HG03103 (cell line): ENCODE measurements around the gene AHRR.
"Not testable (repeated sequence)": the region's sequence is repeated elsewhere in the genome, so short reads cannot be mapped to it uniquely, and the experiment has no call there.

ENCODE experiments used
- ATAC-seq: cut with Tn5 transposase; IDR thresholded peaks from one replicate; pipeline ENCODE4 v1.9.1; 2021; ENCODE audit warnings: low read depth; ENCODE audit not compliant: unreplicated experiment

AHRR gene

DNA sequence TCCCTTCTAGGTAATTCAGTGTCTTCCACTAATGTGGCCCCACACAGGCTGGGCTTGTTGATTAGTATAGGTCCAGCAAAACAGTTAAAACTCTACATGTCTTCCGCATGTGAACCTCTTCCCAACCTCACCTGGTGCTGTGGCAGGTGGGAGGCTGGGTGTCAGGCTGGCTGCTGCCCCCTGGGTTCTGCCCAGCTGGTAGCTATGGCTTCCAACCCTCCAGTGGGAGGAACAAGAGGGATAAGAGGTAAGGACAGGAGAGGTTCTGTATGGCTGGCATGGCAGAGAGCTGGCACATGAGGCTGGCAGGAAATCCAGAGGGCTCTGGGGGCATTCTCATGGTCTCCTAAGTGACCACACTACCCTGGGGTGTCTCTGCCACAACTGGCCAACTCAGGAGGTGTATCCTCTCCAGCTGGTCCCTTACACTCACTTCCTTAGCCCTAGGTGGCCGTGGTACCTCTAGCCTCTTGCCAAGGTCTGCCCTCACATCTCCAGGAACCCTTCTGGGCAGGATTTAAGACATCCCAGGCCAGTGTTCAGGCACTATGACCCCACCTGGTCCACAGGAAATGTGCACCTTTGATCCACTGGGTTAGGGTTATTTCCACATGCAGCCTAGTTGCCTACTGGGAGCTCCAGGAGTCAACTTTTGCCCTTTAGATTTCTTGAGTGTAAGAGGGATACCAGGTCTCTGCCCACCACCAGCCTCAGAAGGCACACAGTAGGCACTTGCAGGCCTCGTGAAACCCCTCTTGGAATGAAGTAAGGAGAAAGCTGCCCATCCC, 41.7 kb downstream of the AHRR start:
- no peak for ATAC-seq

DNA sequence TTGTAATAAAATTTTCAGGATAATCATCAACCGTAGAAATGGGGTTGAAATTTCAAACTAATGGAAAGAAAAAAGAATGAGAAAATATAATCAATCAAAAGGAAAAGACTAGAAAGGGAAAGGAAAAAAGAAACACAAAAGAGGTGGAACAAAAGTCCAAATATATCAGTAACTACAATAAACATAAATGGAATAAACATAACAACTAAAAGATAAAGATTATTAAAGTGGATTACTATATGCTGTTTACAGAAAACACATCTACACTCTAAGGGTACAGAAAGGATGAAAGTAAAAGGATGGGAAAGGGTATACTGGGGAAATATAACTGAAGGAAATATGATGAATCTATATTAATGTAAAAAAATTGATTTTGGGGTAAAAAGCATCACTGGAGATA, 43.0 kb downstream of the AHRR start:
- no peak for ATAC-seq

DNA sequence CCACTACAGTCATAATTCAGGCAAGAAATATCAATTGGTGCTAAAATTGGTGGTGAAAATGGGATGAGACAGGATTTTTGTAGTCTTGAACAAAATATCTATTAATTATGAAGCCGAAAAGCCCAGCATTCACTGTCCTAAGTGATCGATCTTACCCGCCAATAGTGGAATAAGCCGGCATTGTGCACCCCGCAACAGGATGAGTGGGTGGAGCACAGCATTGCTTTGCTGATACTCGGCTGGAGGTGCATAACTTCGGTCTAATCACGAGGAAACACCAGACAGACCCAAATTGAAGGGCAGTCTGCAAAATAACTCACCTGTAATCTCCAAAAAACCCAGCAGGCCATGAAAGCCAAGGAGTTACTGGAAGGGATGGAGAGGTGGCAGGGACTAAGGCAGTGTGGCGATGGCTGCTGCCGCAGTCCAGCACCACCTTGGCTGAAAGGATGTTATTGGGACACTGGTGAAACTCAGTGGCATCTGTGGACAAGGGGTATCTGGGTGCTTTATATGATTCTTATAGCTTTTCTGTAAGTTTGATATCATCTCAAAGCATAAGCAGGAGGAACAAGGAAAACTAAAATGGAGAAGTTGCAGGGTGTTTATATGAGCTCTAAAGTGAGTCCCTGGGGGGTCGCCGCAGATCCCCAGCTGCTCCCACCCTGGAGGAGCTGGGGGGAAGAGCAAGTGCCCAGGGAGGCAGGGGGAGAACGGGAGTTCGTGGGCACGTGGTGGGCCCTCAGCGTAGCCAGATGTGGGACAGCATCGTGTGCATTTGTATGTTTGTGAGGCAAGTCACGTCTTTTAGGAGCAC, 45.2 kb downstream of the AHRR start:
- no peak for ATAC-seq

DNA sequence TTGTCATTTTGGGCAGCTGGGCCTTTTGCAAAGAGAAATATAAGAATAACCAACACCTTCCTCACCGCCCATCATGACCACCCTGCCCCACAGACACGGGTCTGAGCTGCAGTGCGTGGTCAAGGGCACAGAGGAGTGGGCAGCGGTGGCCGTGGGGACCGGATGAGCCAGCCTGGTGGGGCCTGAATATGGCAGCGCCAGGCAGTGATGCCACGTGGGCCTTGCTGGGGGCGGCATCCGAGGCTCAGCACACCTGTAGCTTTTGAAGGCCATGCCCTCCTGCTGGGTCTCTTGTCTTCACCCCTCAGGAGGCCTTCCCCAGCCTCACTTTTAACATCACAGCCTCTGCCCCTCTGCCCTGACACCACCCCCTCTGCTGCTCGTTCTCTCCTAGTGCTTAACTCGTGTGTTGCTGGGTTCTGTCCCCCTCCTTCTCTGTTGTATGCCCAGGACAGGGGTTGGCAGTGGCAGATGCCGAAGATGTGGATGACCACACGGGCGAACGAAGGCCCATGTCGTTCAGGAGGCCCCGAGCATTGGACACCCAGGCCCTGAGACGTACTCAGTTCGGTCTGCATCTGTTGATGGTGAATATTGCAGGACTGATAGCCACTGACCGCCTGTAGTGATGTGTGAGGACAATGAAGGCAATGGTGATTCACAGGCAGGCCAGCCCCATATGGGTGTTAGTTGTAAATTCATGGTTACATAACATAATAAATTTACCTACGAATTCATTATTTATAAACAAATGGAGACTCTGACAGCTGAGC, 46.0 kb downstream of the AHRR start:
- no peak for ATAC-seq

DNA sequence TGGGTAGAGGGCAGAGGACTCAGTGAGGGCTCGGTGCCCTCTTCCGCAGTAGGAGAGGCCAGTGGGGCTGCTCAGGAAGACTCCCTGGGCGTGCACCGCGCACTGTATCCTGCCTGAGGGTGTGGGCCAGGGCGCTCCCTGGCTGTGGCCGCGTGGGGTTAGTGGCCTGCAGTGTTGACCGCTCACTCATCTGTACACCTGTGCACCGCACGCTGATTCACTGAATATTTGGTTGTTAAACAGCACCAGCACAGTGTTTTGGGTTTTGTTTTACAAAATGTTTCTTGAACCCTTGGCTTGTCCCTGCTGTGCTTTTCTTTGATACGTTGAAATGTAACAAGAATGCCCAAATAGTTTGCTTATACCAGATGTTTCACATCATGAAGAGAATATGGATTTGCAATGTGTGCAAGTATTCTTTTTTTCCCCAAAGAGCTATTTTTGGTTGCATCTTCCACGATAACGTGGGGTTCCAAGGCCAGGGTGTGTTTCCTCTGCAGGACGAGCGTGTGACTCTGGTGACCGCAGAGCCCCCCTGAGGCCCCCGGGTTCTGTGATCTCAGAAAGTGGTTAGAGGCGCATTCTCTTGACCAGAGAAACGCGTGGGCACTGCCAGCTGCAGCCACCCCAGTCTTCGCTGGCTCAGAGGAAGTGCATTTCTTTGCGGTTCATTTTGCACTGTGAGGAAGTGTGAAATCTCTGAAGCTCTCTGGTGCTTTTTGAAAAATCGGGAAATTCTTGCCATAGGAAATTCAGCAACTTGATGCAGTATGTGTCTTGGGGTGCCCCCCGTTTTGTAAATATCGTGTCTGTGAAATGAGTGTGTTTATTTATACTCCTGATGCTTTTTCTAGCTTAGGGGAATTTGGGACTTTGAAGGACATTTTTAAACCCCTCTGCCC, 46.9 kb downstream of the AHRR start:
- ATAC-seq: peak; percentile 37

DNA sequence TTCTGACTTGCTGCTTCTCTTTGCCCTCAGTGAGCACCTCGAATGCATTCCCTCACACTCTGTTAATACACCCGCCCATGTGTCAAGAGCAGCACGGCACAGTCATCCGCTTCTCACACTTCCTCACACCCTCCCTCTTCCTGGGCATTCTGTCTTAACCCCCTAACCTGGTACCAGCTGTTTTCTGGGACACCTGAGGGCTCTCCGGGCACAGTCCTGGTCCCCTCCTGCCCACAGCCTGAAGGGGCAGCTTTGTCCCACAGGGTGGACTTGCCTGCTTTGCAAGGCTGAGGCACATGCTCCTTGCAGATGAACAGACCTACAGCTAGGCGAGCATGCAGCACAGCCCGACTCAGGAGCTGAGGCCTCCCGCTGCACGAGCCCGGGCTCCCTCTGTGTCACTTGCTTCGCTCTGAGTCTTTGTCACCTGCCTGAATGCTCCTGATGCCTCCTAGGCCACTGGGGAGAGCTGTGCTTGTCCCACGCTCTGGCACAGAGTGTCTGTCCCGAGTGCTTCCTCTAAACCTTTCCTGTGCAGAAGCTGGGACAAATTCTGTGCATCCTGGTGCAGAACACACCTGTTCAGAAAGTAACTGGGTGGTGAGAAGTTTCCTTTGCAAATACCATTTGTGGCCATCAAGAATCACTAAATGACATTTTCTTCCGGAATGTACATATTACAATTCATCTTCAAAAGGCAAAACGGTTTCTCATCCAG, 47.8 kb downstream of the AHRR start:
- ATAC-seq: no peak

DNA sequence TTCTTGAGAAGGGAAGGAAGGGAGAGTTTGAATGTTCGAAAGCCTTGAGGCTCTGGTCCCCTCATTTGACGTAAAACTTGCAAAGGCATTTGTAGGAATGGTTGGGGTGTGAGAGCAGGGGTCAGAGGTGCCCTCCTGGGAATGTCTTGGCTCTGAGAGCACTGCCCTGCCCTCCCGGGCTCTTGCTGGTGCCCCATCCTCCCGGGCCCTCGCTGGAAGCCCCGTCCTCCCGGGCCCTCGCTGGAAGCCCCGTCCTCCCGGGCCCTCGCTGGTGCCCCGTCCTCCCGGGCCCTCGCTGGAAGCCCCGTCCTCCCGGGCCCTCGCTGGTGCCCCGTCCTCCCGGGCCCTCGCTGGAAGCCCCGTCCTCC, 48.3 kb downstream of the AHRR start:
- not testable (repeated sequence) for ATAC-seq

DNA sequence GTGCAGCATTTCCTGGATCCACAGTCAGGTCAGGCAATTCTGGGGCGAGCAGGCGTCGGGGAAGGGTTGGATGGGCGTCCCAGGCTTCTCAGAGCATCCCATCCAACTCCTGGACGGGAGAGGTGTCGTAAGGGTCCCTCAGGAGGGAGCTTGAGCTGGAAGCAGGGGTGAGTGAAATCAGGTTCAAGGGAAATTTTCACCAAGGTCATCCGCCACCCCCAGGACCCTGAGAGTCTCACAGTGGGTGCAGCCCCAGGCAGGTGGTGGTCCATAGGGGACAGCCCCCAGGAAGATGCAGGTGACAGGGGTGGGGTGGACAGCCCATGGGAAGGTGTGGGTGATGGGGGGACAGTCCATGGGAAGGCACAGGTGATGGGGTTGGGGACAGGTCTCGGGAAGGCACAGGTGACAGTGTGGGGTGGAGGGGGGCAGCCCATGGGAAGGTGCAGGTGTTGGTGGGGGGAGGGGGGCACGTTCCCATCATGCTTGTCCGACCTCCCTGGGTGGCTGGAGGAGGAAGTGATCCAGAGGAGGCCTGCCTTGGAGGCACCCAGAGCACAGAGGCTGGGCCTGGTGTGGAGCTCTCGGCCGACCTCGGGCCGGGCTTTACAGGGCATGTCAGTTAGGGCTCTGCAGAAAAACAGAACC, 48.9 kb downstream of the AHRR start:
- ATAC-seq: no peak

DNA sequence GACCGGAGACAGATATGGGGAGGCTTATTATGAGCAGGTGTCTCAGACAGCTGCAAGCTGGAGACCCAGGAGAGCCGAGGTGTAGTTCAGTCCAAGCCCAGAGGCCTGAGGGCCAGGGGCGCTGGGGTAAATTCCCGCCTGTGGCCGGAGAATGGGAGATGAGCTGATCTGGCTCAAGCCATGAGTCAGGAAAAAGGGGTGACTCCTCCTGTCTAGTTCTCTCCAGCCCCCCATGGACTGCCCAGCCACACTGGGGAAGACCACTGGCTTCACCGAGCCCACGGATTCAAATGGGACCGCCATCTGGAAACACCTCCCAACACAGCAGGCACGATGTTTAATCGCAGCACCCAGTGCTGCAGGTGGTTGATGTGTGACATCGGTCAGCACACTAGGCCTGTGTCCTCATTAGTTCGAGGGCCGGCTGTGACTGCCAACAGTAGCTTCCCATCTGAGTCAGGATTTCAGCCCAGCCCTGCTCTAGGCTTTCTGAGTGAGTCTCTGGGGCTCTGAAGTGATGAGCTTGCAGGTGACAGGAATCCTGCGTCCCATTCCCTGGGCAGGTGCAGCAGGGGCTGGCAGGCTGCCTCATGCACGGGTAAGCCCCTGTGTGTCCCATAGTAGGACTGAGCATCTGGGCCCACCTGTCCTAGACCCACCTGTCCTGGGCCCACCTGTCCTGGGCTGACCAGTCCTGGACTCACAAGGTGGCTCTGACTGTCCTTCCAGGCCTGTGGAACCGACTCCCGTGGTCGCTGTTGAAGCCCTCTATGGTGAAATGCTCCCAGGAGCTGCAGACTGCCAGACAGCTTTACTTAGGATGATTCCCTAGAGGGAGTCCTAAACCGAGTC, 49.7 kb downstream of the AHRR start:
- no peak for ATAC-seq

DNA sequence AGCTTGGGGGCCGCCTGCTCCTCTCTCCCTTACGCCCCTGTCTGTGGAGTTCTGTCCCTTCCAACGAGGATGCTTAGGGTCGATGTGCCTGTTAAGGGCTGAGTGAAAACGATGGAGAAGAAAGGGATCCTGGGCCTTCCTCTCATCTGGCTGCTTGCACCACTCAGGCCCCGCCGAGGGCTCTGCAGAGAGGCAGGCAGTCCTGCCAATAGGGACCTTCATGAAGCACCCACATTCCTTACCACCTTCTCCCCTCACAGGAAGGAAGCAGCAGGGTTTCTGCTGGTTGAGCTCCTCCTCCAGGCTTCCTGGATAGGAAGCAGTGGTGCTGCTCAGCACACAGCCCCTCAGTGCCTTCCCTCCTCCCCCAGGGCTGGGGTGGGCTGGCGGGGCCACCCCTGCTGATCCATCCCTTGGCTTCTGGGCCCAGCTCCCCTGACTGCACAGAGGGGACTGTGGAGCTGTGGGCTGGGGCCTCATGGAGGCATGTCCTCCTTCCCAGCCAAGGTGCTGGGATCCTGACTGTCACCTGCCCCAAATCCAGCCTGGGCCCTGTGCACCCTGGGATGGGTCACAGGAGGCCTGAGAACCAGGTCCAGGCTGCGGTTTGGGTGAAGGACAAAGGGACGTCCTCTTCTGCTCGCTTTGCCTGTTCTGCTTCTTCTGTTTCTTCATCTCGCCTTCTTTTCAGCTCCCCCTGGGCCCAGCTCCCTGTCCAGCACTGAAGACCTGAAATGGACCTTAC, 50.5 kb downstream of the AHRR start:
- no peak for ATAC-seq

DNA sequence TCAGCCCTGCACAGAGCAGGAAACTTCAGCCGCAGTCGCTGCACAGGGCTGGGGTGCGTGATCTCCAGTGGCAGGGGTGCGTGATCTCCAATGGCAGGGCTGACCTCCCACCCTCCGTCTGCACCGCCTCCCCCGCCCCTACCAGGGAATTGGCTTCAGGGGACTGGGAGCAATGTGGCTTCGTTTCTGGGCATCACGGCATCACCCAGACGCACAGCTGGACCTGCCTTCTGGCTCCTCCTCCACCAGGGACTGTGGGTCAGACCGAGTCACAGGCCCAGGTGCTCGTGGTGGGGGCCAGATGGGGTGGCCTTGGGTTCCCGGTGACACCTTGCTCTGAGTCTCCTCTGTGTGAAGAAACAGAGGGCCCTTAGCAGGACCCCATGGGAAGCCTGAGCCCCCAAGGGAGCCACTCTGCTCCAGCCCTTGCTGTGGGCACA, 51.1 kb downstream of the AHRR start:
- no peak for ATAC-seq

DNA sequence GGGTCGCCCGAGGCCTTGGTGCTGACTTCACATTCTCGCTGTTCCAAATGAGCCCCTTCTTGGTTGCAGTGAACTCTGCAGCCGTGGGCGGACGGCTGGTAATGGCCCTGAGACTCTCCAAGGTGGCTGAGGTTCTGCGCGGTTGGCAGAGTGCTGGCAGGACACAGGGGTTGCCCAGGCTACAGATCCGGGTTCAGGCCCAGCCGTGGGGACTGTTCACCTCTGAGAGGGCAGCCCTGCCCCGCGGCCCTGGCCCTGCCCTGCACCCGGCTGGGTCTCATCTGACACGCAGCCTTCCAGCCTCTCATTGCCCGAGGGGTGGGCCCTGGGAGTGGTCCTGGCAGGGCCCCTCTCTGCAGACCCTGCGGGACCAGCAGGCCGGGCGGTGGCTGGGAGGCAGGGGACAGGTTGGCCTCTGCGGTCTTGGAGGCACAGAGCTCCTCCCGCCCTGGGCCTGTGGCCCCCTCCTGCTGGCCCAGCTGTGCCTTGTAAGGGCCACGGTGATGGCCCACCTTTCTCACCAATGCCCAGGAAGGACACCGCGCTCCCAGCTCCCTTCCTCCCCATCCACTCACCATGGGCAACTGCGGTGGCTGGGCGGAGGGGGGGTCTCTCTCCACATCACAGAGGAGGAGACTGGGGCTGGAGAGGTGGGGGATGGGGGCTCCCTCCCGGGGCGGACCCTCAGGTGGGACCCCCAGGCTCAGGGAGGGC, 51.6 kb downstream of the AHRR start:
- no peak for ATAC-seq

DNA sequence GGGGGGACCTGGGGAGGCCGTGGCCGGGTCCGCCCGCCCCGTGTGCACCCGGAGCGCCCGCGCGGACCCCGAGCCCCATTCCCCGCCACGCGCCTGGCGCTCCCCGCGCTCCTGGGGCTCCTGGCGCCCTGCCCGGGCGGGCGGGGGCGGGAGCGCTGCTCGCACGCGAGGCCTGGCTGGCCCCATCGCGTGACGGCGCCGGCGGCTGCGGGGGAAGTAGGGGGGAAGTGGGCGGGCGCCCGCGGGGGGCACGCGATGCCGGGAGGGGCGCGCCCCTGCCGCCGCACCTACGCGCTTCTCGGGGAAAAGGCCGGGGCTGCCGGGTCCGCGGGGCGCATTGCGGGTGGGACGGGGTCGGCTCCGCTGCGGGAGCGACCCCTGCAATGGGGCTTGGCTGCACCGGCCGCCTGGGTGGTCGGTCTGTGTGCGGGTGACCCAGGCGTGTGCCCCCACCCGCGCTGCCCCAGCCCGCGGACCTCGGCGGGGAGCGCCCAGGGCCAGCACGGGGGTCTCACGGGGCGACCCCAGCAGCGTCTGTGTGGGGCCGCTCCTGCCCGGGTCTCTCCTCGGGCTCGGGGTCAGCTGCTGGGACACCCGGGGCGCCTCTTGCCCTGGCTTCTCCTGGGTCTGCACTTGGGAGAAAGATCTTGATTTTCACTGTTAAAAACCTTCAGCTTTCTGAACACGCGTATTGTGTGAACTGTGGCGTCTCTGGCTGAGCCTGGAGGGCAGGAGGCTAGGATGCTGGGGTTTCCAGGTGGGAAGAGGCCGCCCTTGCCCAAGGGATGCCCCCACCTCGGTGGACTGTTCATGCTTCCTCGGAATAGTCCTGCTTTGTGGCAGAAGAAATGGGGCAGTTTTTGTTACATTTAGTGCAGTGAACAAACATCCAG, 52.4 kb downstream of the AHRR start:
- ATAC-seq: no peak

DNA sequence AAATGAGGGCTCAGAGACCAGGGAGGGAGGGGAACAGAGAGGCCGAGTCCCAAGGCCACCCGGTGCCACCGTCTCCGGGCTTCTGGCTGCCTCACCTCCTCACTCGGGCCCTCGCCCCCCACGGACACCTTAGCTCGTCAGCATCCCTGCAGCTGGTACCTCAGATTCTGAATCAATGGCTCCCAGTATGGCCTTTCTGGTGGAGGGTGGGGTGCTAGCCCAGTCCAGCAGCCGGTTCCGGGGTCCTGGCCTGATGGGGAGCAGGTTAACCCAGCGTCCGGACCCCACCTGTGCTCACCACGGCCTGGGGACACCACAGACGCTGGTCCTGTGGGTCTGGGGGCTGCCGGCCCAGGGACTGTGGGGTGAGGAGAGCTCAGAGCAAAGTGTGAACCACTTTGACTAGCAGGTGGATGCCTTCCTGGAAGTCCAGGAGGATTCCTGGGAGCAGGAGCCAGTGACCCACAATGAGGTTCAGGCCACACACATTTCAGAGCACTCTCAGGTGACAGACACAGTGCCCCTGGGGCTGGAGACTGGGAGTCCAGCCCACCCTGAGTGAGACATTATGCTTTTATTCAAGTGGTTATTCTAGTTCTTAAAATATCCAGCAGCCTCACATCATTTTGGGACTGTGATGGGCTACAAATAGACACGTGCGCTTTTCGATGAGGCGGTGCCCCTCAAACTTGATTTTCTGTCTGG, 53.3 kb downstream of the AHRR start:
- no peak for ATAC-seq

DNA sequence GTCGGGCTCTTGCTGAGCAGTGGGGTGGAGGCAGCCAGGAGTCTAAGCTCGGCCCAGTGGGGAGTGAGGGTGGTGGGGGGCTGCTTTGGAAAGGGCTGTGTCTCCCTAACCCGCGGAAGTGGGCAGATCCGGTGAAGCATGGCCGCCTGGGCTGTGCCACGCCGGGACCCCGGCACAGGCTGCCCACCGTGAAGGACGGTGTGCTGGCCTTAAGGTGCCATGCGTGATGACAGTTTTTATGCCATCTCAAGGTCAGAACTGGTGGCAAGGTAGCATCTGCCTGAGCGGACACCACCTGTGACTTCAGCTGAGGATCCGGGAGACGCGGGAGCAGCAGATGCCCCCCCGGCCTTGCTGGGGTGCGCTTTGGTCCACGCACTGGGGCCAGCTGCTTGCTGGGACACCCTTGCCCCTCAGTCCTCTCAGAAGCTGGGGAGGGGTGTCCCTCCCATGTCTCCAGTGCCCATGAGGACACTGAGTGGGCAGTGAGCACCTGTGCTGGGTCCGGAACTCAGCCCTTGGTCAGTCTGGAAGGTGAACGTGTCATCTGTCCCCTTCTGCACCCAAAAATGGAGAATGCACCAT, 53.9 kb downstream of the AHRR start:
- ATAC-seq: no peak
